Upper lobe of right lung (tissue), 1 donor: ENCODE results near the gene COX7A2. TPM values are rescaled to one million over a fixed set of nuclear protein-coding genes. Genes with fewer than 3 reads are reported as not detected.

ENCODE experiments used
- ATAC-seq: fragments of 200-7000 bp; cut with Tn5 transposase; one replicate; pipeline ENCODE4 v1.9.1; 2020; ENCODE audit warnings: mild to moderate bottlenecking, moderate library complexity
- DNase-seq: peaks from one replicate; pipeline ENCODE4 v3.0.0-alpha.2; 2020
- H3K27ac ChIP-seq: fragments of 200-600 bp; one replicate; pipeline ENCODE4 v1.8.0; 2022
- H3K27me3 ChIP-seq: fragments of 200-600 bp; one replicate; pipeline ENCODE4 v1.8.0; 2022; ENCODE audit warnings: mild to moderate bottlenecking
- H3K36me3 ChIP-seq: fragments of 200-600 bp; one replicate; pipeline ENCODE4 v1.8.0; 2022
- H3K4me1 ChIP-seq: fragments of 200-600 bp; one replicate; pipeline ENCODE4 v1.8.0; 2022
- H3K4me3 ChIP-seq: fragments of 200-600 bp; one replicate; pipeline ENCODE4 v1.8.0; 2022; ENCODE audit warnings: mild to moderate bottlenecking
- H3K9me3 ChIP-seq: fragments of 200-600 bp; one replicate; pipeline ENCODE4 v1.8.0; 2022
- CTCF ChIP-seq: fragments of 200-600 bp; IDR thresholded peaks from one replicate; pipeline ENCODE4 v1.8.0; 2022; ENCODE audit warnings: antibody characterized with exemption
- intact Hi-C: fragments of 100-400 bp; cut with DNase I; formaldehyde crosslinking; loops from one replicate; pipeline ENCODE4 v1.11.0; 2022
- total RNA-seq: library from RNA; stranded (reverse); fragmentation: NEBNext Ultra II Directional; extraction: Animal tissue kit (Norgen Biotek cat#: 25700); gene quantifications from one replicate; pipeline ENCODE4 v1.2.1, GENCODE V29; 2021
- donor health status: DM: no; HTN: yes; CAD: no; lungs with severe emphysema.

COX7A2 gene
- total RNA-seq, 1 donor from 2014 or later = 240 TPM

- Histone ChIP-seq H3K27me3 (no peaks in the 10 kb centered on the region), H3K4me3 (no peak overlapping the region), H3K36me3 (no peaks in the 10 kb centered on the region), H3K4me1 (peaks cover 5% of the 10 kb centered on the region), H3K9me3 (no peaks in the 10 kb centered on the region), H3K27ac (no peak overlapping the region)
- ATAC-seq (no peak), DNase-seq (no peak)
- intact Hi-C loops = no loop called here
- TF ChIP-seq CTCF = no peak
These were observed 44.4 kb upstream of the COX7A2 start for GRCh38 chr6:75288023-75288422.

- peaks cover 5% of the 10 kb centered on the region for H3K4me1 ChIP-seq
- intact Hi-C loops = no loop called here
These were observed 43.8 kb upstream of the COX7A2 start for GRCh38 chr6:75287424-75287823.

DNA sequence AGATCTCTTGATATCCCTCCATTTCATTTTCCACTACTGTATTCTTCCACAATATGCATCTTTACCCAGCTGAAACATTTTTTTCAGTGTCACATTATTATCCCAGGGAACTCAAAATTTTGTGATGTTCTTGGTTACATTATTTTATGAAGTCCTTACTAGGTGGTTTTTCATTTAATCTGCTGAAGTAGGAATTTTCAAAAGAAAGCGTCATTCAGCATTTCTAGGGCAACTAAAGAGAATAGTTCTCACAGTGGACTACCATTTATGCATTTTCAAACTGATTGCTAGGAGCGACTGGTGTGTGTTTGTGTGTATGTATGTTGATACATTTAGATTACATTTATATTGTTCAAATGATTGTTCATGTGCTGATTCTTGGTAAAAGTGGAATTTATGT, 43.4 kb upstream of the COX7A2 start:
- Histone ChIP-seq H3K27me3 (no peaks in the 10 kb centered on the region), H3K4me3 (no peak overlapping the region), H3K9me3 (no peaks in the 10 kb centered on the region), H3K27ac (no peak overlapping the region), H3K36me3 (no peaks in the 10 kb centered on the region), H3K4me1 (peaks cover 7% of the 10 kb centered on the region)
- ATAC-seq (no peak), DNase-seq (no peak)
- TF ChIP-seq CTCF = no peak
- intact Hi-C loops = no loop called here

More at GRCh38 chr6:75287424-75287823, 43.8 kb upstream of the COX7A2 start:
- Histone ChIP-seq H3K27ac (no peak overlapping the region), H3K36me3 (no peaks in the 10 kb centered on the region), H3K4me3 (no peak overlapping the region), H3K27me3 (no peaks in the 10 kb centered on the region), H3K9me3 (no peaks in the 10 kb centered on the region)
- no peak for DNase-seq
- no peak for ATAC-seq
- no peak for TF ChIP-seq CTCF

DNA sequence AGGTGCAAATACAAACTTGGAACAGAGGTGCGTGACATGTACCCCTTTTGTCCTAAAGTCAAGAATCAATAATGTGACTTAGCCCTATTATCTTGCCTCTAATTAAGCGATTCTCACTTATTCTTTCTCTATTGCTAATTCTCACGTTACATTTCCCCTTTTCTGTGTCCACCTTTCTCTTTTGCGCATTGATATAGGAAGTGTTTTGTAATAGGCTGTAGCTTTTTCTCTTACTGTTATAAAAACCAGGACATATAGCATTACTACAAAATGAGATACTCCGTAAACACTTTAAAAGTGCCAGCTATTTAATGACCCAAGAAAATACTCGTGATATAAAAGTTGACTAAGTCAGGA, 41.7 kb upstream of the COX7A2 start:
- no peak for ATAC-seq
- H3K9me3 ChIP-seq = no peaks in the 10 kb centered on the region
- intact Hi-C loops = no loop called here
- peak overlapping the region; percentile 93 for H3K27ac ChIP-seq
- DNase-seq = no peak
- TF ChIP-seq CTCF = no peak
- H3K36me3 ChIP-seq = no peaks in the 10 kb centered on the region
- peak overlapping the region; percentile 86 for H3K4me3 ChIP-seq
- peaks cover 19% of the 10 kb centered on the region for H3K4me1 ChIP-seq
- H3K27me3 ChIP-seq = no peaks in the 10 kb centered on the region

DNA sequence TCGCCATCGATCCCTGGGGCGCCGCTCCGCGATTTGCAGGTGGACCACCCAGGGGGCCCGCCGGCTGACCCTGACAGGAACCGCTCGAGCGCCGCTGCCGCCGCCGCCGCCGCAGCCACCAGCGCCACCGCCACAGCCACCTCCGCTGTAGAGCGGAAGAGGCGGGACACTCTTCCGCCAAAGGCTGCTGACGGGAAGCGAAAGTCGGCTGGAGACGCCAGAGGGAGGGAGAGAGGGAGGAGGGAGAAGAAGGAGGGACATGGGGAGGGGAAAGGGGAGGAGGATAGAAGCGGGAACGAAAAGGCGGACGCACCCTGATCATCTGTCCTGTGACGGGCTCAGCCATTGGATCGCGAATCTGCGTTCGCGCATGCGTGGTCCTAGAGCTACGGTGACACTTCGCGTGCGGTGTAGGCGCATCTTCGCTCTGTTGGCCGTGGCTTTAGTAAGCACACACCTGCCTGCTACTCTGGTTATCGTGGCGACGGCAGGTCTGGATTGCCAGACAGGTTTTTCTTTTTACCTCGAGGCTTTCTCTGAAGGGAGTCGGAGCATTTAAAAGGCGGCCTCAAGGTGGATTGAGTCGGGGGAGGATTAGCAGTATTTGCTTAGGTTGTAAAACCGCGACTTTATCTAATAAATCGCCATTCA, 41.2 kb upstream of the COX7A2 start, which contains the start of gene TMEM30A:
TSS of gene TMEM30A (minus strand) at position 161 of the 651 bp plus-strand sequence. CDS start at position 7, 154 bp downstream.
- ATAC-seq (peak; percentile 100), DNase-seq (peak; percentile 98)
- H3K9me3 ChIP-seq = no peaks in the 10 kb centered on the region
- peak within 1 kb of the TSS; percentile 86 for H3K4me3 ChIP-seq
- no peaks in the 10 kb centered on the region for H3K27me3 ChIP-seq
- peaks cover 25% of the 10 kb centered on the region for H3K4me1 ChIP-seq
- no peaks in the 10 kb centered on the region for H3K36me3 ChIP-seq
- TF ChIP-seq CTCF = no peak
- peak within 1 kb of the TSS; percentile 93 for H3K27ac ChIP-seq
- intact Hi-C loops = no loop called here
